DMS 273 (cell line): Measurements from ENCODE around the gene SERPINA5.

Experiments
- DNase-seq: peaks from one replicate; lab custom pipeline; 2025; ENCODE audit not compliant: unreplicated experiment; lab: John Stamatoyannopoulos, UW

The SERPINA5 gene

DNA sequence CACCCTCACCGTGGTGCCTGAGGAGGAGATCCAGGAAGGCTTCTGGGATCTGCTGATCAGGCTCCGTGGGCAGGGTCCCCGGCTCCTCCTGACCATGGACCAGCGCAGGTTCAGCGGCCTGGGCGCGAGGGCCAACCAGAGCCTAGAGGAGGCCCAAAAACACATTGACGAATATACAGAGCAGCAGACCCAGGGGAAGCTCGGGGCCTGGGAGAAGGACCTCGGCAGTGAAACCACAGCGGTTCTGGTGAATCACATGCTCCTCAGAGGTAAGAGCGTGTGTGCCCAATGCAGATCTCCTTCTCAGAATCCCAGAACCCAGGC lies 60.4 kb downstream of the SERPINA5 start:
- DNase-seq = no peak
